HG02970 (cell line): Measurements from ENCODE around the gene ZNF556.
"Not testable (repeated sequence)": the region's sequence is repeated elsewhere in the genome, so short reads cannot be mapped to it uniquely, and the experiment has no call there.

ENCODE experiments used
- ATAC-seq: cut with Tn5 transposase; IDR thresholded peaks from one replicate; pipeline ENCODE4 v1.9.1; 2021; ENCODE audit warnings: mild to moderate bottlenecking, moderate library complexity, moderate number of reproducible peaks; ENCODE audit not compliant: unreplicated experiment, low FRiP score

ZNF556 gene

GRCh38 chr19:2902590-2903218 is 35.6 kb downstream of the ZNF556 start:
- no peak for ATAC-seq

DNA sequence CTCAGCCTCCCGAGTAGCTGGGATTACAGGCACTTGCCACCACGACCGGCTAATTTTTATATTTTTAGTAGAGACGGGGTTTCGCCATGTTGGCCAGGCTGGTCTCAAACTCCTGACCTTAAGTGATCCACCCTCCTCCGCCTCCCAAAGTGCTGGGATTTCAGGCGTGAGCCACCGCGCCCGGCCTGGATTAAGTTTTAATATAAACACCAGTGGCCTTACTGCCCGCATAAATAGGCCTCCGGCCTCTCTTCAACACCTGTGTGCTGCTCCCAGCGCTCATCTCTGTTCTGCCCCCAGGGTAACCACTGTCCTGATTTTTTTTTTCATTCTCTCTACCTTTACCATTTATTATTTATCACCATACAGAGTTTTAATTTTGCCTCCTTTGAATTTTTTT is 36.2 kb downstream of the ZNF556 start:
- ATAC-seq, result not testable (repeated sequence)

- ATAC-seq, result no peak
Observed at GRCh38 chr19:2905918-2906519, 38.9 kb downstream of the ZNF556 start.

- ATAC-seq, result no peak
Observed at GRCh38 chr19:2906631-2907195, 39.6 kb downstream of the ZNF556 start.

DNA sequence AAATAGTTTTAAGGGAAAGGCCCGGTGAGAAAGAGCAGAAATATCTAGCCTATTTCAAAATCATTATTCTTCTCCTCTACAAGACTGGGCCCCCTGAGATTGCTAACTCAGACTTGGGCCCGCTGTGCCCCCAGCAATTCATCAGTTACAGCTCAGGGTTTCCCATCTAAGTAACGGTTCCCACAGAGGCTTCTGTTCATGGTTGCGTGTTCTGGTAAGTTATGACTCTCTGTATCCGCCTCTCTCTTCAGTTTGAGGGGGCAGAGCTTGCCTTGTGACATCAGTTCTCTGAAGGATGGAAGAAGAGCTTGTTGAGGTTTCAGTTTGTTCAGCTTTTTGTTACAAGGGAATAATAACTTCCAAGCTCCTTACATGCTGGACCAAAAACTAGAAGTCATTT is 45.2 kb downstream of the ZNF556 start:
- no peak for ATAC-seq

DNA sequence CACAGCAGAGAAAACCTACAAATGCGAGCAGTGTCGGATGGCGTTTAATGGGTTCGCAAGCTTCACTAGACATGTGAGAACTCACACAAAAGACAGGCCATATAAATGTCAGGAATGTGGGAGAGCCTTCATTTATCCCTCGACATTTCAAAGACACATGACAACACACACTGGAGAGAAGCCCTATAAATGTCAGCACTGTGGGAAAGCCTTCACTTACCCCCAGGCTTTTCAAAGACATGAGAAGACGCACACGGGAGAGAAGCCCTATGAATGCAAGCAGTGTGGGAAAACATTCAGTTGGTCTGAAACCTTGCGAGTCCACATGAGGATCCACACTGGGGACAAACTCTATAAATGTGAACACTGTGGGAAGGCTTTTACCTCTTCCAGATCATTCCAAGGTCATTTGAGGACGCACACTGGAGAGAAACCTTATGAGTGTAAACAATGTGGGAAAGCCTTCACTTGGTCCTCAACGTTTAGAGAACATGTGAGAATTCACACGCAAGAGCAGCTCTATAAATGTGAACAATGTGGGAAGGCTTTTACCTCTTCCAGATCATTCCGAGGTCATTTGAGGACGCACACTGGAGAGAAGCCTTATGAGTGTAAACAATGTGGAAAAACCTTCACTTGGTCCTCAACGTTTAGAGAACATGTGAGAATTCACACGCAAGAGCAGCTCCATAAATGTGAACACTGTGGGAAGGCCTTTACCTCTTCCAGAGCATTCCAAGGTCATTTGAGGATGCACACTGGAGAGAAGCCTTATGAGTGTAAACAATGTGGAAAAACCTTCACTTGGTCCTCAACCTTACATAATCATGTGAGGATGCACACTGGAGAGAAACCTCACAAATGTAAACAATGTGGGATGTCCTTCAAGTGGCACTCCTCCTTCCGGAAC is 50.4 kb downstream of the ZNF556 start:
- no peak for ATAC-seq

GRCh38 chr19:2922987-2923386 is 55.9 kb downstream of the ZNF556 start:
- ATAC-seq, result no peak

GRCh38 chr19:2923510-2923909 is 56.4 kb downstream of the ZNF556 start:
- no peak for ATAC-seq

DNA sequence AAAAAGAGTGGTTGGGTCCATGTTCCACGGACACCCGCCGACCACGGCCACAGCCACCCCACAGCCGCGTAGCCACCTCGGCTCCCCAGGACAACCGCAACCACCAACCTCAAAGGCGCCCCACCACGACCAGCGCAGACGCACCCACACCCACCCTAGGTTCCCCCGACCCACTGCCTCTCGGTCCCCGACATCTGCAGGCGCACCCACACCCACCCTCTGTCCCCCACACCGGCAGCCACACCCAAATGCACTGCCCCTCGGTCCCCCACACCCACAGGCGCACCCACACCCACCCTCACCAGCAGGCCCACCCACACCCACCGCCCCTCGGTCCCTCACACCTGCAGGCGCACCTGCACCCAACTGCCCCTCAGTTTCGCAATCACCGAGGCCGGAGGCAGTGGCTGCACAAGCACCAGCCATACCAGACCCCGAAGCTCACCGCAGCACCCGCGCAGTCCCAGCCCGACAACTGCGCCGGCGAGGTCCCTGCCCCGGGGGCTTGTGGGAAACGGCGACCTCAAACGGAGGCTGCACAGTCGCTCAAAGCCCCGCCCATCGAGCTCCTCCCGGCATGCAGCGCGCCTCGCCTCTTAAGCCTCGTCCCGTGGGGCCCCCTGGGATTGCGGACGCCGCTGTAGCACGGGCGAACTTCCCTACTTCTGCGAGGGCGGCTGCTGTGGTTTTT is 59.4 kb downstream of the ZNF556 start:
- no peak for ATAC-seq

DNA sequence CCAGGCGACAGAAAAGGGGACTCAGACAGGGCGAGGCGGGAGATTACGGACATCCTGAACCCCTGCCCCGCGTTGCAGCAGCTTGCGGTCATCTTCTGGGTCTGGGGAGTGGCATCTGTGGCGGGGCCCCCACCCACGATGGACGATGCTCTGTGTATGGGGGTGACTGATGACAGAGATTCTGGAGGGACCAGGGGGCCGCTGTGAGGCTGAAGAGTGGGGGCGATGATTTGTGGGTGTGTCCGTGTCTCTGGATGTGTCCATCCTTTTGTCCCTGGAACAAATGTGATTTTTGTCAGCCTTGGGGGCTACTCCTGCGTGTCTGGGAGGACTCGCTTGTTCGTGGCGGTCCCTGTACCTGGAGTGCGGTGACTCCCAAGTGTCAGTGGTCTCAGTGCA is 59.9 kb downstream of the ZNF556 start:
- no peak for ATAC-seq
